Measurements from ENCODE around the gene MPO.

Gene MPO

DNA sequence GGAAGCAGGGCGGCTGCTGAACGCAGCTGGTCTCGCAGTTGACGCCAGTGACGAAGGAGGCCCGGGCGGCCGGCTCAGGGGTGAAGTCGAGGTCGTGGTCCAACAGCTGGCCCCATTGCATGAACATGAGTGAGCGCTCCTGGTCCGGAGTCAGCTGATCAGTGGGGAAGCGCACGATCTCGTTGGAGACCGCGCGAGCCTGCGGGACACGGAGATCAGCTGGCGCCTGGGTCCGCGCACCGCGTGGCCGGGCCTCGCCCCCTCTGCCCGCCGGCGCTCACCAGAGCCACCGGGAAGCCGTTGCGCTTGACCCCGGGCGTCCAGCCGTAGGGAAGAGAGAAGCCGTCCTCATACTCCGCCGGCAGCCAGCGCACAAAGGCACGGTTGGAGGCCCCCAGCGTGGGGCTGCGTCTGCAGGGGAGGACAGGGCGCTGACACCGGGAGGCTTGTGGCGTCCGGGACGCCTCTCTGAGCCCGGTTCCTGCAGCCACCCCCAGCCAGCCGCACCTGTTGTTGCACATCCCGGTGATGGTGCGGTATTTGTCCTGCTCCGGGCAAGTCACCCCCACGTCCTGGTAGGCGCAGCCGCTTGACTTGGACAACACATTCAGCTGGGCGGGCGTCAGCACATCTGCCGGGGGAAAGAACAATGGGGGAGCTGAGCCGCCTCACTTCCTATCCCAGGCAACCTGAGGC is 1.6 kb downstream of the MPO start:
- in situ Hi-C loops (cut with MboI; ENCODE audit: low pct_unique_long_range_greater_than_20kb, low sequenced_read_pairs, unreplicated experiment): no loop called here
- DNase-seq (ENCODE audit: low spot score): no peak

DNA sequence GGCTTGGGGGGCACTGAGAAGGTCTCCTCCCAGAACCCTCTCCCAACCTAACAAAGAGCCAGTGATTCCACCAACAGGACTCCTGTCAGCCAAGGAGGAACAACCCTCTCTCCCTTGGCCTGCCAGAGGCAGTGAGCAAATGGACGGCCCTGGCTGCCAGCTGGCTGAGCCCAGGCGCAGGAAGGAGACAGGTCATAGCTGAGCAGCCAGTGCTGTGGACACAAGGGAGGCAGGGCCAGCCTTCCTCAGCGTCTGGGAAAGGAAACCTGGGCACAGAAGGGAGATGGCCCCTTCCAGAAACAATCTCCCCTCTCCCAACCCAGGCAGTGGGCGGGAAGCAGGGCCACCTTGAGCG is 2.1 kb downstream of the MPO start:
- TF ChIP-seq, protein P1, sequence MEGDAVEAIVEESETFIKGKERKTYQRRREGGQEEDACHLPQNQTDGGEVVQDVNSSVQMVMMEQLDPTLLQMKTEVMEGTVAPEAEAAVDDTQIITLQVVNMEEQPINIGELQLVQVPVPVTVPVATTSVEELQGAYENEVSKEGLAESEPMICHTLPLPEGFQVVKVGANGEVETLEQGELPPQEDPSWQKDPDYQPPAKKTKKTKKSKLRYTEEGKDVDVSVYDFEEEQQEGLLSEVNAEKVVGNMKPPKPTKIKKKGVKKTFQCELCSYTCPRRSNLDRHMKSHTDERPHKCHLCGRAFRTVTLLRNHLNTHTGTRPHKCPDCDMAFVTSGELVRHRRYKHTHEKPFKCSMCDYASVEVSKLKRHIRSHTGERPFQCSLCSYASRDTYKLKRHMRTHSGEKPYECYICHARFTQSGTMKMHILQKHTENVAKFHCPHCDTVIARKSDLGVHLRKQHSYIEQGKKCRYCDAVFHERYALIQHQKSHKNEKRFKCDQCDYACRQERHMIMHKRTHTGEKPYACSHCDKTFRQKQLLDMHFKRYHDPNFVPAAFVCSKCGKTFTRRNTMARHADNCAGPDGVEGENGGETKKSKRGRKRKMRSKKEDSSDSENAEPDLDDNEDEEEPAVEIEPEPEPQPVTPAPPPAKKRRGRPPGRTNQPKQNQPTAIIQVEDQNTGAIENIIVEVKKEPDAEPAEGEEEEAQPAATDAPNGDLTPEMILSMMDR (IDR thresholded peaks at IDR 0.05; ENCODE audit: extremely low read depth, insufficient read depth, missing control alignments): no peak
- in situ Hi-C loops (cut with MboI; ENCODE audit: low pct_unique_long_range_greater_than_20kb, low sequenced_read_pairs, unreplicated experiment): no loop called here
- peak; percentile 47 for DNase-seq (ENCODE audit: low spot score)

More for the DNA sequence above, 1.6 kb downstream of the MPO start:
- TF ChIP-seq, protein P1 (IDR thresholded peaks at IDR 0.05; ENCODE audit: extremely low read depth, insufficient read depth, missing control alignments): no peak

DNA sequence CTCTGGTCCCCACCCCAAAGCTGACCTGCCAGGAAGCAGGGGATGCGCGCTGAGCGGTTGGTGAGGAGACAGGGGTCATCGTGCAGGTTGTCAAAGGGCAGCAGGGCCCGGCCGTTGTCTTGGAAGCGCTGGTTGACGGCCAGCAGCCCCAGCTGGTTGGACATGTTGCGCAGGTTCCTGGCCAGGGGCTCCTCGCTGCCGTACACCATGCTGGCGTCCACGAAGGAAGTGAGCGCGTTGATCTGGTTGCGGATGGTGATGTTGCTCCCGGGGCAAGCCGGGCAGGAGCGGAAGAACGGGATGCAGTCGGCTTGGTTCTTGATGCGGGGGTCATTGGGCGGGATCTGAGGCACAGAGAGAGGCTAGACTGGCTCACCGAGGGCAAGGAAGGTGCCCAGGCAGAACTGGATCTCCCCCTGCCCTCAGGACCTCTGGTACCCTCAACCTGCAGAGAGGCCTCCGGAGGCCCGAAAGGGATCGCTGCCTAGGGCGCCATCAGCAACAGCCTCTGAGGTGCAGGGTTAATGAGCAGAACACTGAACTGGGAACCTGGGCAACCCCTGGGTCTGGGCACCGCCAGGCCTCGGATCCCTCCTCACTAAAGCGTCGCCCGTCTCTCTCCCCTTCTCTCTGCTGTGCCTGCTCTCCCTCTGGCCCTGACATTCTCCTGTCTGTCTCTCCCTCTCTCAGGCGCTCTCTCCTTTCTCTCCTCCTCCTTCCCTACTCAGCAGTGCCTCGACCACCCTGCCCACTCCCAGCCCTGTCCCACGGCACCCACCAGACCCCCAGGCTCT is 2.7 kb downstream of the MPO start:
- in situ Hi-C loops (cut with MboI; ENCODE audit: low pct_unique_long_range_greater_than_20kb, low sequenced_read_pairs, unreplicated experiment): no loop called here
- no peak for DNase-seq (ENCODE audit: low spot score)
- TF ChIP-seq, protein P1 (IDR thresholded peaks at IDR 0.05; ENCODE audit: extremely low read depth, insufficient read depth, missing control alignments): no peak

DNA sequence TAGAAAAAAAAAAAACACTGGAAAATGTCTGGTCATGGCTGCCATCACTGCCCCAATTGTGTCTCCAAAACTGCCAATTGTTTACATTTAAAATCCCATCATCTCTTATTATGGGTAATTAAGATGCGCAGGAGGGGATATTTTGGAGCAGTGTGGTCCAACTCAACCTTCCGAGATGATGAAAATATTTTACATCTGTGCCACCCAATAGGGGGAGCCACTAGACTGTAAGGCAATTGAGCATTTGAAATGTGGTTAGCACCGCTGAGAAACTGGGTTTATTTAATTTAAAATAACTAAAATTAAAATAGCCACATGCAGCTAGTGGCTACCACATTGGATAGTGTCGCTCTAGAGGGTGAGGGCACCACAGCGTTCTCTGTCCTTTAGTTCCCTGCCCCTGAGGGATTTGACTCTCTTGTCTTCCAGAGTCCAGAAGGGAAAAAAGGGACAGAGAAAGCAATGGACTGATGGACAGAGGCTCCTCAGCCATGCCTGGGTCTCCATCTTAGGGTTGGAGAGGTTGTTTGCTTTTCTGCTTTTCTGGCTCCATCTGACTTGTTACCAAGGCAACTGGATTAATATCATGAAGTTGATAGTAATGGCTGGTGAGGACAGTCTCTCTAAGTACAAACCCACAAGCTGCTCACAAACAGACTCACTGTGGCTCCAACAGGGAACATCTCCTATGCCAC is 3.5 kb downstream of the MPO start:
- TF ChIP-seq, protein P1 (IDR thresholded peaks at IDR 0.05; ENCODE audit: extremely low read depth, insufficient read depth, missing control alignments): peak; percentile 59
- peak; percentile 69 for DNase-seq (ENCODE audit: low spot score)
- in situ Hi-C loops (cut with MboI; ENCODE audit: low pct_unique_long_range_greater_than_20kb, low sequenced_read_pairs, unreplicated experiment): no loop called here

DNA sequence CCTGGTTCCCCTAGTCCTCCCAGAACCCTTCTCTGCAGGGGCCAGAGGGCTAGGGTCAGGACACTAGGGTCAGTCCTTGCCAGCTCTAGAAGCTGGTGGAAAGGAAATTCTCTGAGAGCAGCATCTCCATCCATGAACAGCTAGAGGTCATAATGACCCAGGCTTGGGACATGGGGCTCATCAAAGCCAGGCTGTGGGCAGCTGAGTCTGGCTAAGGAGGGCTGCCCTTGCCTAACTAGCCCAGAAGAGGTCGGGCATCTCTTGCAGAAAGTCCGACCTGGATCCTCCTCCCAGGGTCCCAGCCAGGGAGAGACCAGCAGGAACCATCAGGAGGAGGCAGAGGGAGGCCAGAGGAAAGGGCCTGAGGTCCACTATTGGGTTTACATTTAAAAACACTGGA is 4.3 kb downstream of the MPO start:
- TF ChIP-seq, protein P1 (IDR thresholded peaks at IDR 0.05; ENCODE audit: extremely low read depth, insufficient read depth, missing control alignments): no peak
- in situ Hi-C loops (cut with MboI; ENCODE audit: low pct_unique_long_range_greater_than_20kb, low sequenced_read_pairs, unreplicated experiment): no loop called here
- DNase-seq (ENCODE audit: low spot score): no peak

DNA sequence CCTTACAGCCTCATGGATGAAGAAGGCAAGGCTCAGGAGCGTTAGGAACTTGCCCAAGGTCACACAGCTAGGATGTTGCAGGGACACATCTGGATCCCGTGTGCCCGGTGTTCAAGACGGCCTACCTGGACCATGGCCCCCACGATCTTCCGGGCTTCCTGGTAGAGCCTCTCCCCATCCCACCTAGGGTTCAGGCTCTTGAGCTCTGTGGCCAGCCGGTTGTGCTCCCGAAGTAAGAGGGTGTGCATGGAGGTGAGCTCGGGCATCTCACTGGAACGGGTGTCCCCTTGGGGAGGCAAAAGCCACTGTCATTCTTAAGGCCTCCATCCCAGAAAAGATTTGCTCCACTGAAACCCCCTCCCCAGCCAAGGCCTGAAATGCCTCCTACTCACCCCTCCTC is 5.3 kb downstream of the MPO start:
- TF ChIP-seq, protein P1 (IDR thresholded peaks at IDR 0.05; ENCODE audit: extremely low read depth, insufficient read depth, missing control alignments): no peak
- in situ Hi-C loops (cut with MboI; ENCODE audit: low pct_unique_long_range_greater_than_20kb, low sequenced_read_pairs, unreplicated experiment): no loop called here
- no peak for DNase-seq (ENCODE audit: low spot score)

All from GM13977 (cell line).